ENCODE measurements around the gene MYRFL.

DNA sequence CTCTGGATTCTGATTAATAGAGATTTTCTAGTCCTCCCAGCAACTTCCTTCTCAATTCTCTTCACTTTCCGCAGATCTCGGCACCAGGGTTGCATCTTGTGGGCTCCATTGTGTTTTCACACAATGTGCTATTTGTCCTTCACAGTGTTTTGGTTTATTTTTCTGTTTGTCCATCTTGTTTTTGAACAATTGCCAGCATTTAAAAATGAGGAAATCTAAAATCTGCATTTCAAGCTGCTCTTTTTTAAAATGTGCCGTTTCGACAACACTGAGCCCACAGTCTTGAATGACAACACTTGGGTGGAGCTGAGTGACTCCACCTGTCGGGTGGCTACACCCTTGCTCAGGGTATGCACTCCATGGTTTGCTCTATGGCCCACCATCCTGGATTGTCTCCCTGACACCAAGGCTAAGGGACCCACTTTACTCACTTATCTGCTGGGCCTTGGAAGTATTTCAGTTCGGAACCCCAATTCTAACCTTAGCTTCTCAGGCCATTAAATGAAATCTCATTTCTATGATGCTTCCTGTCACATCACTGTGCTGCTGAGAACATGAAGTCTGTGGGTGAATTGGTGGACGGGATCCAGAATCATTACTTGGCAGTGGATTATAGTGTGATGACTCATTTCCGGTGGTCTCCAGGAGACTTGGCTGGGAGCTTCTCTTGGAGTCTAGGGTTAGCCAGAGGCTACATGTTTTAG, 3.4 kb upstream of the MYRFL start:
- TF ChIP-seq CTCF (IDR thresholded peaks at IDR 0.05): no peak
- no peak for TF ChIP-seq POLR2A (IDR thresholded peaks at IDR 0.05)

Data from lower leg skin (tissue), 3 donors.